Measurements from ENCODE around the gene ARMC12. TPM values are rescaled to one million over a fixed set of nuclear protein-coding genes. Genes with fewer than 3 reads are reported as not detected.

The ARMC12 gene
- polyA plus RNA-seq, 6 donors from 2014 or later, result 0.30 to 2.2 (median 0.77) TPM; not detected in 2

DNA sequence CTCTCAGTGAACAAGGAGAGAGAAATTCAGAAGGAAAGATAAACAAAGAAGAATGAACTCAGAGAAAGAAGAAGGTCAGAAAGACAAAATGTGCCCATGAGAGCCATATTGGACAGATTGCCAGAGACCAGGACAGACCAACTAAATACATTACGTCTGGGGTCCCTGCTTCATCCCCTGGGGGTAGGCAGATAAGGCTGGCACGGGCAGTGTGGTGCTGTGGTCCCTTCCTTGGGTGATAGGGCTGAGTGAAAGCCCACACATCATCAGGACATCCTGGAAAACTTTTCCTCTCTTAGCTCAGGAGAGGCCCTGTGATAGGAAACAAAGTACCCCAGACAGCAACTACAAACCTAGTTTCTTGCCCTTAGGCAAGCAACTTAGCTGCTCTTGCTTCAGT, 13.2 kb upstream of the ARMC12 start:
- DNase-seq (no peak), ATAC-seq (ENCODE audit: low read depth in 2 of 2) (no peak)
- peak overlapping the region in 2 of 8 donors; percentile 12 to 67 for H3K4me3 Mint-ChIP-seq
- peaks cover 54 to 69% (median 60%) of the 10 kb centered on the region in 3 donors for H3K4me1 Mint-ChIP-seq
- peaks cover 4 to 18% (median 8%) of the 10 kb centered on the region in 3 donors for H3K27me3 Mint-ChIP-seq
- H3K9me3 Mint-ChIP-seq, result no peaks in the 10 kb centered on the region
- H3K36me3 Mint-ChIP-seq, result no peaks in the 10 kb centered on the region
- peak overlapping the region in 1 of 6 donors; percentile 47 for H3K27ac Mint-ChIP-seq

DNA sequence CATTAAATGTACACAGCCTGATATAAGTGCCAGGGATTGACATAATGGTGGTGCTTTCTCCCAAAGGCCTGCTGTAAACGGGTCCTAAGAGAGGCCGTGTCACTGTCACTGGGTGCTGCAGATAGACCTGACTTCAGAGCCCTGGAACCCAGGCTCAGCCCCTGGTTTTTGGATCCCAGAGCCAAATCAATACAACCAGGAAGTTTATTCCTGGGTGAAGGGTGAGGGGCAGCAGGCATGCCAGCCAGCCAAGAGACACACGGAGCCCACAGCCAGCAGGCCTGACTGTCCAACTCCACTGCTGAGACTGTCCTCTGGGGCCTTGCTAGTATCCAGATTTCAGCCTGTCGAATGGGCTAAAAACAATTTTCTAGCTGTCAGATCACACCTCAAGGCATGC, 12.8 kb upstream of the ARMC12 start:
- peak overlapping the region in 1 of 6 donors; percentile 10 for H3K27ac Mint-ChIP-seq

GRCh38 chr6:35724471-35724870, 12.4 kb upstream of the ARMC12 start:
- ATAC-seq (ENCODE audit: low read depth in 2 of 2), result no peak
- no peaks in the 10 kb centered on the region for H3K36me3 Mint-ChIP-seq
- no peak for DNase-seq
- peaks cover 53 to 69% (median 59%) of the 10 kb centered on the region in 3 donors for H3K4me1 Mint-ChIP-seq
- H3K27me3 Mint-ChIP-seq, result peaks cover 4 to 18% (median 8%) of the 10 kb centered on the region in 3 donors
- peak overlapping the region in 1 of 8 donors; percentile 42 for H3K4me3 Mint-ChIP-seq
- H3K9me3 Mint-ChIP-seq, result no peaks in the 10 kb centered on the region
- no peak overlapping the region for H3K27ac Mint-ChIP-seq

More for the DNA sequence above, 12.8 kb upstream of the ARMC12 start:
- H3K9me3 Mint-ChIP-seq, result no peaks in the 10 kb centered on the region
- H3K27me3 Mint-ChIP-seq, result peaks cover 4 to 18% (median 8%) of the 10 kb centered on the region in 3 donors
- no peaks in the 10 kb centered on the region for H3K36me3 Mint-ChIP-seq
- DNase-seq (no peak), ATAC-seq (ENCODE audit: low read depth in 2 of 2) (no peak)
- H3K4me3 Mint-ChIP-seq, result peak overlapping the region in 1 of 8 donors; percentile 42
- peaks cover 53 to 69% (median 59%) of the 10 kb centered on the region in 3 donors for H3K4me1 Mint-ChIP-seq

DNA sequence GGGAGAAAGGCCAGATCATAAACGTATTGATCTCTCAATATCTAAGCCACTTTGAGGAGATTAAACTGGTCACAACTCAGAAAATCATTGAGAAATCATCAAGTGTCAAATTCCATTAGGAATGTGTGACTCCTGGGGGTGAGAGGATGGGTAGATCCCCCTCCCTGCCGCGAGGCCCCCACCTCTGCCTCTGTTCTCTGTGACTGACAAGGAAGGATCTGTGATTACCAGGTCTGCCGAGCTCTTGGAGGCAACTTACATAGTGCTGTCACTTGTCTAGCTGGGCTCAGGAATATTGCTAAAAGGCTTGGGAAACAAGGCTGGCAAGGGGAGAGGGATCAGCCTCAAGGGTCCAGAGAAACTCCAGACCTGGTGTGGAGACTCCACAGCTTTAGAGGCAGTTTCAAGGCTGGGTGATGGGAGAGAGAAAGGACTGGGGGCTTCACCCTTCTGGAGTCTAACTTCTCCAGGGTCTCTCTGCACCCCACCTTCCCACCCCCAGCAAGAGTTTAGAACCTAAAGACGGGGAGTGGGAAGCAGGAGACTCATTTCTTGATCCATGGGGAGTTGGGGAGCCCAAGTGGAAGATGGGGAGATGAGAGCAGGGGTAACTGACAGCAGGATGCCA, 11.6 kb upstream of the ARMC12 start:
- Mint-ChIP-seq H3K9me3 (no peaks in the 10 kb centered on the region), H3K4me1 (peaks cover 51 to 69% (median 59%) of the 10 kb centered on the region in 3 donors), H3K36me3 (no peaks in the 10 kb centered on the region), H3K27ac (peak overlapping the region in 2 of 6 donors; percentile 20 to 83), H3K4me3 (peak overlapping the region in 1 of 8 donors; percentile 36), H3K27me3 (peaks cover 4 to 18% (median 8%) of the 10 kb centered on the region in 3 donors)
- DNase-seq (no peak), ATAC-seq (ENCODE audit: low read depth in 2 of 2) (no peak)

- no peak for DNase-seq
- H3K4me3 Mint-ChIP-seq, result peak overlapping the region in 3 of 8 donors; percentile 41 to 82 (median 72)
- peaks cover 44 to 64% (median 59%) of the 10 kb centered on the region in 3 donors for H3K4me1 Mint-ChIP-seq
- H3K36me3 Mint-ChIP-seq, result no peaks in the 10 kb centered on the region
- peaks cover 4 to 18% (median 8%) of the 10 kb centered on the region in 3 donors for H3K27me3 Mint-ChIP-seq
- peak overlapping the region in 1 of 6 donors; percentile 83 for H3K27ac Mint-ChIP-seq
- no peak for ATAC-seq (ENCODE audit: low read depth in 2 of 2)
- no peaks in the 10 kb centered on the region for H3K9me3 Mint-ChIP-seq
These were observed 11.0 kb upstream of the ARMC12 start for GRCh38 chr6:35725721-35726438.

GRCh38 chr6:35727231-35727934, 9.4 kb upstream of the ARMC12 start:
- Mint-ChIP-seq H3K27ac (peak overlapping the region in 4 of 6 donors; percentile 24 to 66 (median 58)), H3K4me3 (peak overlapping the region; percentile 64 to 91 (median 80)), H3K9me3 (no peaks in the 10 kb centered on the region), H3K4me1 (peaks cover 46 to 60% (median 55%) of the 10 kb centered on the region in 3 donors), H3K27me3 (peaks cover 4 to 18% (median 8%) of the 10 kb centered on the region in 3 donors), H3K36me3 (no peaks in the 10 kb centered on the region)
- ATAC-seq (ENCODE audit: low read depth in 2 of 2) (no peak), DNase-seq (no peak)

GRCh38 chr6:35727935-35728682, 8.7 kb upstream of the ARMC12 start:
- peak overlapping the region; percentile 81 to 90 (median 84) for H3K4me3 Mint-ChIP-seq
- ATAC-seq (ENCODE audit: low read depth in 2 of 2) (peak; percentile 32 to 41), DNase-seq (peak; percentile 67)
- H3K27me3 Mint-ChIP-seq, result peaks cover 4 to 18% (median 8%) of the 10 kb centered on the region in 3 donors
- no peaks in the 10 kb centered on the region for H3K9me3 Mint-ChIP-seq
- H3K36me3 Mint-ChIP-seq, result no peaks in the 10 kb centered on the region
- H3K4me1 Mint-ChIP-seq, result peaks cover 50 to 61% (median 58%) of the 10 kb centered on the region in 3 donors
- peak overlapping the region in 5 of 6 donors; percentile 10 to 93 (median 75) for H3K27ac Mint-ChIP-seq

GRCh38 chr6:35728683-35729678, 7.9 kb upstream of the ARMC12 start:
- peak; percentile 33 for DNase-seq
- H3K4me3 Mint-ChIP-seq, result peak overlapping the region; percentile 81 to 90 (median 84)
- no peaks in the 10 kb centered on the region for H3K36me3 Mint-ChIP-seq
- ATAC-seq (ENCODE audit: low read depth in 2 of 2), result peak in 1 of 2 donors; percentile 13
- no peaks in the 10 kb centered on the region for H3K9me3 Mint-ChIP-seq
- H3K27ac Mint-ChIP-seq, result peak overlapping the region; percentile 7 to 95 (median 88)
- H3K27me3 Mint-ChIP-seq, result peaks cover 0 to 18% (median 8%) of the 10 kb centered on the region in 3 donors
- H3K4me1 Mint-ChIP-seq, result peaks cover 51 to 61% (median 57%) of the 10 kb centered on the region in 3 donors

- H3K4me3 Mint-ChIP-seq, result peak overlapping the region in 7 of 8 donors; percentile 17 to 90 (median 64)
These were observed 7.1 kb upstream of the ARMC12 start for GRCh38 chr6:35729722-35730121.

DNA sequence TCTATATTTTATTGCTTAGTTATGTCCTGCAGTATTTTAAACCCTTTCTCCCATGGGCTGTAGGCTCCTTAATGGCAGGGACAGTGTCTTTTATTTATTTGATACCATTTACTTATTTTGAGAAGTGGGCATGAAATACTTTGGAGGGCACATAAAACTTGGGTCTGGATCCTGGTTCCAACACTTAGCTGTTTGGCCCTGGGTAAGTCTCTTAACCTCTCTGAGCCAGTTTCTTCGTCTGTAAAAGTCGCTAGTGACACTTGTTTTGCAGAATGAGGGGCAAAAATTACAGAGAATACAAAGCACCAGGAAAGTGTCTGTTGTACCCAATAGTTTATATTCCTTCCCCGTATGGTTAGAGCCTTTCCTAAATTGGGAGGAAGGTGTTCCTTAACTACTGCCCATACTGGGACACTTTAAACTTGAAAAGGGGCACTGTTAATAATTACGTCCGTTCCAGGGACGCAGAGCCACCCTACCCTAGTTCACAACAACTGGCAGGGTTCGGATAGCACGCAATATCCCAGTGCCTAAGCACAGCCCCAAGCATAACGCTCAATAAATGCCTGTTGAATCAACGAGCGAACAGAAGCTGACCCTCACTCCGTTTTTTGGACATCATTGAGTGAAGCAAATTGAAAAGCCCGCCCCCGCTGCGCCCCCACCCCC, 6.0 kb upstream of the ARMC12 start:
- peak; percentile 1 for ATAC-seq (ENCODE audit: low read depth in 2 of 2)
- Mint-ChIP-seq H3K27me3 (peaks cover 0 to 11% (median 0%) of the 10 kb centered on the region in 3 donors), H3K4me1 (peaks cover 49 to 68% (median 56%) of the 10 kb centered on the region in 3 donors), H3K4me3 (peak overlapping the region; percentile 86 to 96 (median 93)), H3K27ac (peak overlapping the region; percentile 36 to 97 (median 84)), H3K9me3 (no peaks in the 10 kb centered on the region), H3K36me3 (no peaks in the 10 kb centered on the region)
- no peak for DNase-seq

More at GRCh38 chr6:35729722-35730121, 7.1 kb upstream of the ARMC12 start:
- no peak for DNase-seq
- no peaks in the 10 kb centered on the region for H3K36me3 Mint-ChIP-seq
- H3K27me3 Mint-ChIP-seq, result peaks cover 0 to 18% (median 8%) of the 10 kb centered on the region in 3 donors
- peak overlapping the region in 5 of 6 donors; percentile 7 to 95 (median 78) for H3K27ac Mint-ChIP-seq
- H3K4me1 Mint-ChIP-seq, result peaks cover 51 to 61% (median 57%) of the 10 kb centered on the region in 3 donors
- no peaks in the 10 kb centered on the region for H3K9me3 Mint-ChIP-seq
- ATAC-seq (ENCODE audit: low read depth in 2 of 2), result no peak

DNA sequence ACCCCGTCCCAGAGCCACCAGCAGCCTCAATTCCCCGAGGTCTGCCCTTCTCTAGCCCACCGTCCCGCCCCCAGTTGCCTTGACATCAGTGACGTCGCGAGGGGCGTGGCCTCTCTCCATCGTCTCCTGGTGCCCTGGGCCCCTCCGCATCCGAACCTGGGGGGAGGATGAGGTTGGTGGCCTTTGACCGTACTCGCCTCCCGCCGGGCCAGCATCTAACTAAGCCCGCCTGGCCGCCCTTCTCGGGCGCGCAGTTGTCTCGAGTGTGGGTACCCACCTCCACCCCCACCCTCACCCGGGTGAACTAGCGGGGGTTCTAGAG, 5.5 kb upstream of the ARMC12 start:
- H3K36me3 Mint-ChIP-seq, result no peaks in the 10 kb centered on the region
- peaks cover 0 to 6% (median 0%) of the 10 kb centered on the region in 3 donors for H3K27me3 Mint-ChIP-seq
- ATAC-seq (ENCODE audit: low read depth in 2 of 2), result peak; percentile 70
- DNase-seq, result peak; percentile 95
- H3K4me3 Mint-ChIP-seq, result peak overlapping the region; percentile 86 to 96 (median 93)
- peaks cover 53 to 73% (median 57%) of the 10 kb centered on the region in 3 donors for H3K4me1 Mint-ChIP-seq
- H3K27ac Mint-ChIP-seq, result peak overlapping the region; percentile 92 to 99 (median 97)
- no peaks in the 10 kb centered on the region for H3K9me3 Mint-ChIP-seq

All from naive B cell (primary cell).